Measurements from ENCODE around the gene SIRT3.
"Not testable (repeated sequence)": the region's sequence is repeated elsewhere in the genome, so short reads cannot be mapped to it uniquely, and the experiment has no call there.

The SIRT3 gene

GRCh38 chr11:205221-206001, 30.7 kb downstream of the SIRT3 start:
- no peak for FAIRE-seq
- DNase-seq (ENCODE audit: insufficient read length, low spot score) = no peak

DNA sequence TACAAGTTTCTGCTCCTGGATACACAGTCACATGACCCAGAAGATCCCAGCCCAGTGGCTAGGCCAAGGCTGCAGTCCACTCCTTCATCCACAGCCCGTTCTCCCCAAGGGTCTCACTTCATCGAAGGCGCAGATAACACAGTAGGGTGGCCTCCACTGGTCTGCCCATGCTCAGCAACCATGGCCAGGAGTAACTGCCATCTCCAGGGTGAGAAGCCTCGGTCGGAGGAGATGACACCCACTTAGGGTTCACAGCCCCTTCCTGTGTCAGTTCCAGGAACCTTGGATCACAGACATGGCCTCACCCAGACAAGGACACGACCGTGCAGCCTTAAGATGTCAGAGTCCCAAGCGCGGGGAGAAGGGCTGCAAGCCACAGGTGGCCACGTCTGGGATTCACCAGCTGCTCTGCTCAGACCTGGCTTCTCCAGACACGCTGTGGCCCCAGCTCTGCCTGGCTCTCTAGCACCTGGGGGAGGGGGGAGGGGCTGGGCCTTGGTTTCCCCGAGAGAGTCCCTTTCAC, 31.5 kb downstream of the SIRT3 start:
- DNase-seq (ENCODE audit: insufficient read length, low spot score) (no peak), FAIRE-seq (no peak)

DNA sequence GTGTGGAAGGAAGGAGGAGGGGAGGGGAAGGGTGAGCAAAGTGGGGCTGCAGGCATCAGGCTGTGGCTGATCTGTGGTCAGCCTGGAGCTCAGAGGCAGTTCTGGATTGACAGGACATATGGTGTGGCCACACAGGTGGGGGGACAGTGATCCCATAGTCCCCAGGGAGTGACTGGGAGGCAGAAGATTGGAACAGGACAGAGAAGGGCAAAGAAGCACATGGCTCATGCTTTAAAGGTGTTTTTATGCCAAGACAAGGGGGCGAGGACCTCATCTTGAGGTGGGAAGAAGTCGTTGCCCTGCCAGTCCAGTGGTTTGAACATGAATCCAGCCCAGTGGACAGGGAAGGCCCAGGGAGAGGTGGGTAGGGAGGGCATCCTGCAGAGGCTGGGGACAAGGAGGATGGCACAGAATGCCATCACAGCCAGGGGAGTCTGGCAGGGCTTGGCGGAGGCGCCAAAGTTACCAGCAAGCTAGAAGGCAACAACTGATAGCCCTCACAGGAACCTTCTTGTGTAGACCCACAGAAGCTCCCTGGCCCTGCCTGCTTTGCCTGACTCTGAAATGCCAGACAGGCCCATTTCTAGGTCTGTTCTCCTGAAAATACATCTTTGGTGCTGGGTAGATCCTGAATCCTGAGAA, 32.1 kb downstream of the SIRT3 start:
- FAIRE-seq = no peak

DNA sequence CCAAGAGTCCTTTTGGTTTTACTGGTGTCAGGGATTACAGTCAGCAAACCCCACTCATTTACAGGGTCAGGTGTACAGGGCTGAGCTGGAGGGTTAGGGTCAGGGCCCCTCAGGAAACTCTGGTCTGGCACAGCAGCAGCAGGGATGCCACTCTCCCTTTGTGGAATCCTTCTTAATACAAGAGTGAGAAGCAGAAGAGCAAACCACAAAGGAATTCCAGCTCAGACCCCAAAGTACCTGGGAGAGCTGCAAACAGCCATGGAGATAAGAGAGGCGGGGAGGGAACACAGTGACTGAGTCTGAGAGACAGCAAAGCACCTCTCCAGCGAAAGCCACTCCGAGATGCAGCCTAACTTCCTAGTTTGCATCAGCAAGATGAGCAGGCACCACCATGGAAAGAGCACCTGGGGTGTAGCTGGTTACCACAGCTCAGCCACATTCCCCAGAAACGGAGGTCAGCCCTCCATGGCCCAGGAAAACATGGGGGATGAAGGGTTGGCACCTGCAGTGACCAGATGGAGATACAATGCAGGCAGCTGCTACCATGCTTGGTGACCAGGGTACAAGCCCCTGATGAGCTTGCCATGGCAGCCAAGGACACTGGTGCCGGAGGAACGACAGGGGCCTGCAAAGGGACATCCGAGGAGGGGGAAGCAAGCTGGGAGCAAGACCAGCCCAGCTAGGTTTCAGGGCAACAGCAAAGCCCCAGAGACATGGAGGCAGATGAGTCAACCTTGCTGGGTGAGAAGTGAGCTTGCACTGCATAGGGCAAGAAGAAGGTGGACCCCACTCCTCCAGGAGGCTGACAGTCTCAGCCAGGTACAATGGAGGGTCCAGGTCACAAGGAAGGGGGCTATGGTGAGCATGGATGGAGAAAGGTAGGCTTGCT, 32.8 kb downstream of the SIRT3 start:
- FAIRE-seq (no peak), DNase-seq (ENCODE audit: insufficient read length, low spot score) (no peak)

More for the DNA sequence above, 32.1 kb downstream of the SIRT3 start:
- no peak for DNase-seq (ENCODE audit: insufficient read length, low spot score)

DNA sequence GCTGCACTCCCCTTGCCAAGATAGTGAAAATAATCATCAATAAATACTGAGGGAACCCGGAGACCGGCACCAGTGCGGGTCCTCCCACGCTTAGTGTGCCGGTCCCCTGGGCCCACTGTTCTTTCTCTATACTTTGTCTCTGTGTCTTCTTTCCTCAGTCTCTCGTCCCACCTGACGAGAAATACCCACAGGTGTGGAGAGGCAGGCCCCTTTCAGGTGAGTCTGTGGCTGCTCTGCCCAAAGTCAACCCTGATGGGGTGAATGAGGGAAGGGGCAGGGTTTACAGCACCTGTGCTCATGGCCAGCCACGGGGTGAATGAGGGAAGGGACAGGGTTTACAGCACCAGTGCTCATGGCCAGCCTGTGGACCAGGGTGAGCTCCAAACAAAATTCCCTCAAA, 33.7 kb downstream of the SIRT3 start:
- no peak for FAIRE-seq
- no peak for DNase-seq (ENCODE audit: insufficient read length, low spot score)

GRCh38 chr11:201966-202365, 34.2 kb downstream of the SIRT3 start:
- DNase-seq (ENCODE audit: insufficient read length, low spot score) (no peak), FAIRE-seq (no peak)

DNA sequence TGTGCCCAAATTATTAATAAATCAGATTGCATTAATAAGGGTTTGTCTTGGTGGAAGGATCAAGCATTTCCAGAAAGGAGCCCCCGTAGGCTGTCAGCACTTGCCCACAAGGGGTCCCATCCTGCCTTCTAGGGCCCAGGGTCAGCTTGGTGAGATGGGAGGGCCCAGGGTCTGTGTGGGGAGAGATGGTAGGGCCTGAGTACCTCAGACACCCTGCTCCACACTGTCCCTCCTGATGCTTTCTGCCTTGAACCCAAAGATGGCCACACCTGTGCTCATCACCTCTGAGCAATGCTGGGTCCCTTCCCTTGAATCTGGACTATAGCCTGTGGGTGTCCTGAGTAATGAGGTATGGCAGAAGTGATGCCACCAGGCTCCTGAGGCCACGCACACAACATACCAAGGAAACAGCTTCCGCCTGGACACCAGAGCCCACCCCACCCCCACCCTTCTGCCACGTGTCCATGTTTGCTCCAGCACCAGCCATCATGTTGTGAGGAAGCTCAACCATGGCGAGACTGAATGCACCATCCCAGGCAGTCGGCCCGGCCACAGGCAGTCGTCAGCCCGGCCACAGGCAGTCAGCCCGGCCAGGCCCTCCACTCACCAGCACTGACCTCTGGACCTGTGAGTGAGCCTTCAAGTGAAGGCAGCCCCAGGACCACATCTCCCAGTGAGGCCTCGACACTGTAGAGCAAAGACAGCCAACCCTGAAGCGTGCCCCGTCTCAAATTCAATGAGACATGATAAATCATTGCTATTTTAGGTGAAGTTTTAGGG, 35.7 kb downstream of the SIRT3 start:
- DNase-seq (ENCODE audit: insufficient read length, low spot score) (no peak), FAIRE-seq (no peak)

DNA sequence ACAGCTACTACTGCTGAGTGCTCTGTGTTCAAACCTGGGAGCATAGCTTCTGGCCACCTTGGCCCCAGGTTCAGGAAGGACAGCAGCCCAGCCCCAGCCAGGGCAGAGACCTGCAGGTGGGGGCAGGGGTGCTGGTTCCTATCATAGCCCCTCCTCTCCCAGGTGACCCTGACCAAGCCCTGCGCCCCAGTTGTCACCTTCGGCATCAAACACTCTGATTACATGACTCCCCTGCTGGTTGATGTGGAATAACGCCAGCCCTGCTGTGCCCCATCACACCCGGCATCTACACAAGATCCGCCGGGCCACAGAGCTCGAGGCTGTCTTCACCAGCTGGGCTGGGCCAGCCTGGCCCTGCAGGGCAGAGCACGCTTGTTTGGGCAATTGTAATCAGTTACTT, 36.4 kb downstream of the SIRT3 start:
- DNase-seq (ENCODE audit: insufficient read length, low spot score) (no peak), FAIRE-seq (no peak)

- DNase-seq (ENCODE audit: insufficient read length, low spot score) (no peak), FAIRE-seq (no peak)
Measured at GRCh38 chr11:199004-199581, 37.0 kb downstream of the SIRT3 start.

DNA sequence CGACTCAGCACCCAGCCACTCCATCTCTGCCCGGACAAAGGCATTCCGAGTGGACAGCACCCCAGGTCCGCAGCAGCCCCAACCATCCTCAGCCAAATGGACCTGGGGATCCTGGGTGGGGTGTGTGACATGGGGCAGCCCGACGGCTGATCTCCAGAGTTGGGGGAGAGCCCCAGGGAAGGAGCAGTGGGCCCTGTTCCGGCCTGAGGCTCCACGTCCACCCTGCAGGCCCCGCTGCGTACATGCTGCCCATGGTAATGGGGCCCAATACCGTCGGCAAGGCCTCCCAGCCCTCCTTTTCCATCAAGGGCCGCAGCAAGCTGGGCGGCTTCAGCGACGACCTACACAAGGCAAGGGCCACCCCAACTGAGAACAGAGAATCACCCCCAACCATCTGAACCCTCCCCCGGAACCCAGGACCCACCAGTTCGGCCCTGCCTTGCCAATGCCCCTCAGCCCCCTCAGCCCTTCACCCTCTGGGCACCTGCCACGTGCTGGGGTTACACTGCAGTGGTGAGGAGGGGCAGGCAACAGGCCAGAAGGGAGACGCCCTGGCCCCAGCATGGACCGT, 37.8 kb downstream of the SIRT3 start:
- DNase-seq (ENCODE audit: insufficient read length, low spot score) (no peak), FAIRE-seq (no peak)

DNA sequence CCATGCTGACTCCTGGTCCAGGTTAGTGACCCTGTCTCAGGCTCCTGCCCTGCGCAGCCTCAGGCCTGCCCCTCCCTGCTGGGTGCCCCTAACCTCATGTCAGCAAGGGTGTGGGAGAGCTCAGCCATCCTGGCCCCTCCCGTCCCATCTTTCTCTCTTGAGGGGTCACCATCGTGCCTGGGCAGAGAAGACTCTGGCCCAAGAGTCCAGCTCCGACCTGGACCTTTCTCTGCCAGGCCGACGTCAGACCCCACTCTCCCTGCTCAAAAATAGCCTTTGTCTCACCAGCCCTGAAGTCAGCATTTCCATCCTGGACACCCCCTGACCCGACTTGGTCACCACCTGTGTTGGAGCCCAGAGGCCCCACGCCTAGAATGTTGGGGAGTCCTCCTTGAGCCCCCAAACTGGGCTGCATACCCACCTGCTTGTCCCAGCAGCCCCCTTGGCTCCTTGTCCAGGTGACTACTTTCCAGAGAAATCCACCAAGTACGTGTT, 38.4 kb downstream of the SIRT3 start:
- DNase-seq (ENCODE audit: insufficient read length, low spot score) (no peak), FAIRE-seq (no peak)

GRCh38 chr11:196786-197731, 39.1 kb downstream of the SIRT3 start:
- no peak for FAIRE-seq
- no peak for DNase-seq (ENCODE audit: insufficient read length, low spot score)

DNA sequence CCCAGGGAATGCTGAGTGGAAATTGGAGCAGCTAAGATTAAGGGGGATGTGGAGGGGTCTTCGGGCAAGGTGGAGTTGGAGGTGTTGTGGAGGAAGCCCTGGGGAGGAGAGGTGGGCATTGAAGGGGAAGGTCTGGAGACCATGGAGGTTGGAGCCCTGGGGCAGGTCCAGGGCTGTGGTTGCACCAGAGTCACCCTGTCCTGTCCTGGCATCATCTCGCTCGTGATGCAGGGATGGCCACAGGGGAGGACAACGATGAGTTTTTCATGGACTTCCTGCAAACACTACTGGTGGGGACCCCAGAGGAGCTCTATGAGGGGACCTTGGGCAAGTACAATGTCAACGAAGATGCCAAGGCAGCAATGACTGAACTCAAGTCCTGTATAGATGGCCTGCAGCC, 42.7 kb downstream of the SIRT3 start:
- not testable (repeated sequence) for FAIRE-seq; DNase-seq (ENCODE audit: insufficient read length, low spot score)

DNA sequence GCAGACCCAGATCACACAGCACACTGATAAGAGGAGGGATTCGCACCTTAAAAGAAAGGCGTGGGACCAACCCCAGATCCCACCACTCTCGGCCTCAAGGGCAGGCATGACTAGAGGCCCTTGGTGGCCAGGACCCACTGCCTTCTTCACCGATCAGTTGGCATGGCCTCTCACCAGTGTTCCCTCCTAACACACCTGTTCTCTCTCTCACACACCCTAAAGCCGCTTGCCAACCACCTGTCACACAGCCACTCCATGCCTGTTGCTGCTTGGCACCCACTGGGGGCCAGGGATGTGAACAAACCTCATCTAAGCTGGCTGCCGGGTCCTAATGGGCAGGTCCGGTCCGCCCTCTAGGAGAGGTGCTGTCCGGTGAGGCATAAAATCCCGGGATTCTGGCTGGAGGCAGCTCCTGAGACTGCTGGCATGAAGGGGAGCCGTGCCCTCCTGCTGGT, 43.4 kb downstream of the SIRT3 start, which contains the start of gene SCGB1C1:
TSS of gene SCGB1C1 (plus strand) at position 405 of the 455 bp plus-strand sequence. CDS start at position 427, 22 bp downstream.
- FAIRE-seq; DNase-seq (ENCODE audit: insufficient read length, low spot score): not testable (repeated sequence)

DNA sequence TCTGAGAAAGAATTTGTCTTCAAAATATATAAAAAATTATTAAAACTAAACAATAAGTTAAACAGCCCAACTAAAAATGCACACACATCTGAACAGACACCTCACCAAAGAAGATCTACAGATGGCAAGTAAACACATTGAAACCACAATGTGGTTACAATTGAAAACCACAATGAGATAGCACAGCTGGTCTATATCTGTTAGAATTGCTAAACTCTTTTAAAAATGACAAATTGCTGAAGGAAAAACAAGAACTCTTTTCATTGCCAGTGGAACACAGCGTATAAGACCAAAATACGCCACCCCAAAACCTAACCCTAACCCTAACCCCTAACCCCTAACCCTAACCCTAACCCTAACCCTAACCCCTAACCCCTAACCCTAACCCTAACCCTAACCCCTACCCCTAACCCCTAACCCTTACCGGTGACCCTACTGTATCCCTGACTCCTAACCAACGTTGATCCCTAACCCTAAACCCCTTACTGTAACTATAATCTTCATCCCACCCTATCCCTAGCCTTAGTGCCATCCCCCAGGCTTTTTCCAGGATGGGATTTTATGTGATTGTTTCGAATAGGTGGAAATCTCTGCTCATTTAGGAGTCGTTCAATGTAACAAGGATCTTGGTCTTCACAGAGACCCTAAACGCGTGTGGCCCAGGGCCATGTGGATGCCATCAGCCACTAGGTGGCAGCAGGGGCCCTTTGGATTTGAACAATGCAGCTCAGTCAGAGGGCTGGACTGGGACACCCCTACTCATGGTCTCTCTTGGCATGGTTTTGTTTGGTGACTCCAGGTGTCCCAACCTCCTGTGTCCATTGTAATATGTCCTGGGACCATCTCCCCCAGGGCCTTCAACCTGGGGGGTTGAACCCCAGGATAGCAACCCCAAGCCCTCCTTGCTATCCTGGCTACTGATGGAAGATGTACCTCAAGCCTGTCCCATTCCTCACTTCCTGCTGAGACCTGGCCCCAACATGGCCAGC, 44.4 kb downstream of the SIRT3 start:
- not testable (repeated sequence) for DNase-seq (ENCODE audit: insufficient read length, low spot score)
- peak; percentile 99 for FAIRE-seq

- peak; percentile 52 for FAIRE-seq
- DNase-seq (ENCODE audit: insufficient read length, low spot score) = not testable (repeated sequence)
Measured at GRCh38 chr11:190546-190945, 45.6 kb downstream of the SIRT3 start.

GRCh38 chr11:189843-190311, 46.3 kb downstream of the SIRT3 start:
- not testable (repeated sequence) for DNase-seq (ENCODE audit: insufficient read length, low spot score); FAIRE-seq

Data from GM19239 (cell line).